SU-DHL-6 (cell line): ENCODE results near the gene NAA80.

Experiments used
- H2AFZ ChIP-seq: fragments of 200-600 bp; sonication (generic); 2 replicates; pipeline ENCODE4 v1.6.1; 2014; ENCODE audit warnings: low read depth, mild to moderate bottlenecking, moderate library complexity, mixed read lengths, antibody characterized with exemption, low read length; ENCODE audit not compliant: severe bottlenecking
- H3F3A ChIP-seq: fragments of 200-600 bp; shearing (Covaris generic); 2 replicates; pipeline ENCODE4 v1.6.0; 2016; ENCODE audit warnings: antibody characterized with exemption, mild to moderate bottlenecking; ENCODE audit not compliant: insufficient read depth
- H3K27ac ChIP-seq: fragments of 200-600 bp; sonication (generic); 2 replicates; pipeline ENCODE4 v1.5.1; 2016; ENCODE audit warnings: low read depth, mild to moderate bottlenecking, low read length, moderate library complexity, mixed read lengths
- H3K27me3 ChIP-seq: fragments of 200-600 bp; sonication (generic), shearing (Covaris generic); 2 replicates; pipeline ENCODE4 v1.6.0; 2014; ENCODE audit warnings: mild to moderate bottlenecking, low read length
- H3K36me3 ChIP-seq: fragments of 200-600 bp; sonication (generic); 2 replicates; pipeline ENCODE4 v1.6.1; 2014; ENCODE audit warnings: mild to moderate bottlenecking, low read length, mixed read lengths
- H3K4me2 ChIP-seq: fragments of 300-600, 200-600 bp; shearing (Covaris generic), sonication (generic); 2 replicates; pipeline ENCODE4 v1.6.0; 2014; ENCODE audit warnings: low read length, low read depth, mild to moderate bottlenecking; ENCODE audit not compliant: poor library complexity, severe bottlenecking
- H3K4me3 ChIP-seq: fragments of 200-600 bp; sonication (generic); 2 replicates; pipeline ENCODE4 v1.5.1; 2014; ENCODE audit warnings: antibody characterized with exemption, low read length, mild to moderate bottlenecking, mixed read lengths; ENCODE audit not compliant: insufficient read depth, poor library complexity, severe bottlenecking
- H3K79me2 ChIP-seq: fragments of 200-600 bp; sonication (generic); 2 replicates; pipeline ENCODE4 v1.6.1; 2014; ENCODE audit warnings: mild to moderate bottlenecking, low read length, moderate library complexity; ENCODE audit not compliant: insufficient read depth
- H3K9ac ChIP-seq: fragments of 200-600 bp; sonication (generic); 2 replicates; pipeline ENCODE4 v1.7.0; 2014; ENCODE audit warnings: mild to moderate bottlenecking, low read length
- H3K9me2 ChIP-seq: fragments of 200-600 bp; sonication (generic); replicated peaks from 2 replicates; pipeline ENCODE4 v1.6.1; 2014; ENCODE audit warnings: low read length; ENCODE audit not compliant: insufficient read depth
- H3K9me3 ChIP-seq: fragments of 200-600 bp; sonication (generic); 2 replicates; pipeline ENCODE4 v1.6.1; 2014; ENCODE audit warnings: low read length, mixed read lengths; ENCODE audit not compliant: insufficient read depth
- H4K20me1 ChIP-seq: fragments of 200-600 bp; sonication (generic); 2 replicates; pipeline ENCODE4 v1.6.1; 2014; ENCODE audit warnings: low read depth, mild to moderate bottlenecking, antibody characterized with exemption, low read length, moderate library complexity, mixed read lengths
- EZH2phosphoT487 ChIP-seq: fragments of 200-600 bp; sonication (generic), shearing (Covaris generic); conservative IDR thresholded peaks from 2 replicates; pipeline ENCODE4 v1.6.1; 2018; ENCODE audit warnings: mild to moderate bottlenecking, antibody characterized with exemption, low read length, moderate library complexity, mixed read lengths
- TF ChIP-seq, protein P1 (sequence below): fragments of 200-600 bp; sonication (generic); IDR thresholded peaks from one replicate; pipeline ENCODE4 v1.5.1; 2017; ENCODE audit warnings: antibody characterized with exemption, mild to moderate bottlenecking, low read length, moderate library complexity; ENCODE audit not compliant: insufficient read depth, poor library complexity, severe bottlenecking

Gene NAA80

DNA sequence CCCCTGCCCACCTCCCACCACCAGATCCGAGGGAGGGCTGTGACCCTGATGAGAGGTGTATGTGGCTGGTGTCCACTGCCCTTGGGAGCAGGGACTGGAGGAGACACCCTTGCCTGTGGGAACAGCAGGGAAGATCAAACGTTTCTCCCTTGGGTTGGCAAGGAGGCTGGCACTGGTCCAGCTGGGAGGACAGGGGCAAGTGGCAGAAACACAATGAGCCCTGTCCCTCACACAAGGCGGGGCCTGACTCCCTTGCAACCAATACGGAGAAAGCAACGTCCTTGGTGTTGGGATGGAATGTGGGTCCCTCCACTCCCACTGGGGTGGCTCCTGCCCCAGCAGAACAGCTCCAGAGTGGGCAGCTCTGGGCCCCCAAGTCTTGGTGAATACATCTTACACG is 18.1 kb upstream of the NAA80 start:
- TF ChIP-seq, protein P1, sequence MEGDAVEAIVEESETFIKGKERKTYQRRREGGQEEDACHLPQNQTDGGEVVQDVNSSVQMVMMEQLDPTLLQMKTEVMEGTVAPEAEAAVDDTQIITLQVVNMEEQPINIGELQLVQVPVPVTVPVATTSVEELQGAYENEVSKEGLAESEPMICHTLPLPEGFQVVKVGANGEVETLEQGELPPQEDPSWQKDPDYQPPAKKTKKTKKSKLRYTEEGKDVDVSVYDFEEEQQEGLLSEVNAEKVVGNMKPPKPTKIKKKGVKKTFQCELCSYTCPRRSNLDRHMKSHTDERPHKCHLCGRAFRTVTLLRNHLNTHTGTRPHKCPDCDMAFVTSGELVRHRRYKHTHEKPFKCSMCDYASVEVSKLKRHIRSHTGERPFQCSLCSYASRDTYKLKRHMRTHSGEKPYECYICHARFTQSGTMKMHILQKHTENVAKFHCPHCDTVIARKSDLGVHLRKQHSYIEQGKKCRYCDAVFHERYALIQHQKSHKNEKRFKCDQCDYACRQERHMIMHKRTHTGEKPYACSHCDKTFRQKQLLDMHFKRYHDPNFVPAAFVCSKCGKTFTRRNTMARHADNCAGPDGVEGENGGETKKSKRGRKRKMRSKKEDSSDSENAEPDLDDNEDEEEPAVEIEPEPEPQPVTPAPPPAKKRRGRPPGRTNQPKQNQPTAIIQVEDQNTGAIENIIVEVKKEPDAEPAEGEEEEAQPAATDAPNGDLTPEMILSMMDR: no peak
- TF ChIP-seq EZH2phosphoT487: no peak
- Histone ChIP-seq H4K20me1 (no peaks in the 10 kb centered on the region), H3K4me2 (no peak overlapping the region), H3K9me2 (no peaks in the 10 kb centered on the region), H3K36me3 (no peaks in the 10 kb centered on the region), H3K4me3 (no peak overlapping the region), H3K9ac (no peak overlapping the region), H3K79me2 (no peaks in the 10 kb centered on the region), H3K9me3 (no peaks in the 10 kb centered on the region), H2AFZ (no peak overlapping the region), H3K27me3 (no peaks in the 10 kb centered on the region), H3F3A (0 out of 2 replicates have a peak, but pooled peaks cover 3% of the 10 kb centered on the region), H3K27ac (no peak overlapping the region)

DNA sequence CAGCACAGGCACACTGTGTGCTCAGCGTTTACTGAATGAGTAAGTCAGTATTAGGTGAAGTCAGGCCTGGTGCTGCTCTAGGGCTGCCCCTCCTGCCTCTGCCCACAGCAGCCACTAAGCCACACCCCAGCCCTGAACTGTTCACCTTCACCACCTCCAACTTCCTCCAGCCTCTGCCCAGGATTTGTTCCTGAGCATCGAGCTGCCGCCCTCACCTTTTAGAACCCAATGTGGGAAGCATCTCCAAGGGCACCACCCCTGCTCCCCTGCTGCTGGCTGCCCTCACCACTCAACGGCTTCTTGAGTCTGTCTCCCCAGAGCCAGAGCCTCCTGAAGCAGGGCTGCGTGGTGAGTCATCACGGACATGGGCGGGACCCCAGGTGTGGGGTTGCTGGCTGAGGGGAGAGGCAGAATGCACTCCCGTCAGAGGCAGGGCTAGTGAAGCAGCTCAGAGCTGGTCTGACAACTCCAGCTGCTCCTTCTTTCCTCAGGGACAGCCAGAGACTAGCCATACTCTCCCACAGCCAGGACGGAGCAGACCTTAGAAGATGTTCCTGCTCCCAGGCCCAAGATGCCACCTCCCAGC is 17.5 kb upstream of the NAA80 start:
- no peaks in the 10 kb centered on the region for H3K27me3 ChIP-seq
- H3K9me3 ChIP-seq: no peaks in the 10 kb centered on the region
- TF ChIP-seq EZH2phosphoT487: no peak
- TF ChIP-seq, protein P1: no peak
- 0 out of 2 replicates have a peak, but pooled peaks cover 3% of the 10 kb centered on the region for H3F3A ChIP-seq
- no peaks in the 10 kb centered on the region for H4K20me1 ChIP-seq
- H3K79me2 ChIP-seq: no peaks in the 10 kb centered on the region
- H2AFZ ChIP-seq: no peak overlapping the region
- H3K4me3 ChIP-seq: no peak overlapping the region
- H3K9me2 ChIP-seq: no peaks in the 10 kb centered on the region
- no peak overlapping the region for H3K27ac ChIP-seq
- H3K9ac ChIP-seq: no peak overlapping the region
- H3K4me2 ChIP-seq: no peak overlapping the region
- no peaks in the 10 kb centered on the region for H3K36me3 ChIP-seq

DNA sequence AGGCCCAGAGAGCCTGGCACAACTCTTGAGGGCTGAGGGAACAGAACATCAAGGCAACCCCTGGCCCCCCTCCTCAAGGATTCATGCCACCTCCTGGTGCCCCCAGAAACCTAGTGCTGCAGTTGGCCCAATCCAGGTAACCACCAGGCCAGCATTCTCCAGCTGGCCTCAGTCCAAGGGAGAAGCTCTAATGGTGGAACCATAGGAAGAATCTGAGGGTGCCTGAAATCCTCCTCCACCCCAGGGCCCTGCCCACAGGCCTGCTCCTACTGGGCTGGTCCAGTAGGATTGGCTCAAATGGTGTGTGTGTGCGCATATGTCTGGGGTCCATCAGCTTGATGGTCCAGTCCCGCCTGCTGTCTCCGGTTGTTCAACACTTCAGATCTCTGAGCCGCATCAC is 15.6 kb upstream of the NAA80 start:
- Histone ChIP-seq H3K9me3 (0 out of 2 replicates have a peak, but pooled peaks cover 1% of the 10 kb centered on the region), H3K79me2 (no peaks in the 10 kb centered on the region), H3K4me2 (no peak overlapping the region), H3F3A (peaks cover 4% of the 10 kb centered on the region; the same call in 1 of the 2 replicates), H3K27me3 (no peaks in the 10 kb centered on the region), H3K9me2 (no peaks in the 10 kb centered on the region), H3K27ac (no peak overlapping the region), H3K9ac (no peak overlapping the region), H4K20me1 (no peaks in the 10 kb centered on the region), H3K36me3 (no peaks in the 10 kb centered on the region), H2AFZ (no peak overlapping the region), H3K4me3 (no peak overlapping the region)
- TF ChIP-seq, protein P1: no peak
- TF ChIP-seq EZH2phosphoT487: no peak
